HG03521 (cell line): ENCODE results near the gene KRT79.
A peak's percentile ranks its signal among the peaks of the same experiment; 100 is the strongest.
"Not testable (repeated sequence)": the region's sequence is repeated elsewhere in the genome, so short reads cannot be mapped to it uniquely, and the experiment has no call there.

Experiments
- ATAC-seq: cut with Tn5 transposase; IDR thresholded peaks from one replicate; pipeline ENCODE4 v1.9.1; 2021; ENCODE audit warnings: mild to moderate bottlenecking, moderate library complexity; ENCODE audit not compliant: unreplicated experiment

The KRT79 gene

DNA sequence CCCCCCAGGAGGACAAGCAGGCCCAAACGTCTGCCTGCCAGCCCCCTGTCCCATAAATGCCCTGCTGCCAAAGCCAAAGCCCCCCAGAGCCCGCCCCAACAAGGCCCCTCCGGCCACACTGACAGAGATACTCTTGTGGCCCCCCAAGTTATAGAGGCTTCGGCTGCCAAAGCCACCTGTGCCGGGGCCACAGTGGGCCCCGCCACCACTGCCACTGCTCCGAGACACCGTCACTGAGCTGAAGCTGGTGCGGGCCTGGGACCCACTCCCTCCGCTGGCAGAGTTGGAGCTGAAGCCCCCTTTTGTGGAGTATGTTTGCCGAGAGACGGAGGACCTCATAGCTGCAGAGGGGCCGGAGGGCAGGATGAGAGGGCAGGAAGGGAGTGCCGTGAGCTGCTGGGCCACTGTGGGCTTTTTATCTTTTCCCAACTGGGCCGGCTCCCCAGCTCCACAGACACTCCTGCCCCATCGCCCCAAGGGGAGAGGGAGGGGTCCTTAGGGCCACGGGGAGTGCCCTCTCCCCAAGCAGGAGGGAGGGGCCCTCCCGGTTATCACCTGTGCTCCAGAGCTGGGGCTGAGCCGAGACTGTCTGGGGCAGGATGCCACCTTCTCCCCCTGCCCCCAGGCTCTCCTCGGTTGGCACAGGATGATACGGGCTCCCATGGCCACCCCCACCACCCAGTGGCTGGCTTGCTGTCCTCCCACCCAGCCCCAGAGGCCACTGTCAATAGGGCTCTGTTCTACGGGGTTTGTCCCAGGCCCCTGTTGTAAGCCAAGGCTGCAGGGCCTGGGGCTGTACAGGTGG, at the start of gene KRT79:
Gene KRT79, minus strand, starts transcription at position 390 of the 805 bp plus-strand sequence. Its CDS starts 51 bp downstream, at position 339.
- no peak for ATAC-seq

DNA sequence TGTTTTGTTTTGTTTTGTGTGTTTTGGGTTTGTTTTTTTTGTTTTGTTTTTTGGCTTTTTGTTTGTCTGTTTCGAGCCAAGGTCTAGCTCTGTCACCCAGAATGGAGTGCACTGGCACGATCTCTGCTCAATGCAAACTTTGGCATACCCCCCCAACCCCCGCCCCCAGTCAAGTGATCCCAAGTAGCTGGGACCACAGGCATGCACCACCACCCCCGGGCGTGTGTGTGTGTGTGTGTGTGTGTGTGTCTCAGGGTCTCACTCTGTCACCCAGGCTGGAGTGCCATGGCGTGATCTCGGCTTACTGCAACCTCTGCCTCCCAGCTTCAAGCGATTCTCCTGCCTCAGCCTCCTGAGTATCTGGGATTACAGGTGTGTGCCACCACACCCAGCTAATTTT, 46.4 kb upstream of the KRT79 start:
- ATAC-seq, result not testable (repeated sequence)

DNA sequence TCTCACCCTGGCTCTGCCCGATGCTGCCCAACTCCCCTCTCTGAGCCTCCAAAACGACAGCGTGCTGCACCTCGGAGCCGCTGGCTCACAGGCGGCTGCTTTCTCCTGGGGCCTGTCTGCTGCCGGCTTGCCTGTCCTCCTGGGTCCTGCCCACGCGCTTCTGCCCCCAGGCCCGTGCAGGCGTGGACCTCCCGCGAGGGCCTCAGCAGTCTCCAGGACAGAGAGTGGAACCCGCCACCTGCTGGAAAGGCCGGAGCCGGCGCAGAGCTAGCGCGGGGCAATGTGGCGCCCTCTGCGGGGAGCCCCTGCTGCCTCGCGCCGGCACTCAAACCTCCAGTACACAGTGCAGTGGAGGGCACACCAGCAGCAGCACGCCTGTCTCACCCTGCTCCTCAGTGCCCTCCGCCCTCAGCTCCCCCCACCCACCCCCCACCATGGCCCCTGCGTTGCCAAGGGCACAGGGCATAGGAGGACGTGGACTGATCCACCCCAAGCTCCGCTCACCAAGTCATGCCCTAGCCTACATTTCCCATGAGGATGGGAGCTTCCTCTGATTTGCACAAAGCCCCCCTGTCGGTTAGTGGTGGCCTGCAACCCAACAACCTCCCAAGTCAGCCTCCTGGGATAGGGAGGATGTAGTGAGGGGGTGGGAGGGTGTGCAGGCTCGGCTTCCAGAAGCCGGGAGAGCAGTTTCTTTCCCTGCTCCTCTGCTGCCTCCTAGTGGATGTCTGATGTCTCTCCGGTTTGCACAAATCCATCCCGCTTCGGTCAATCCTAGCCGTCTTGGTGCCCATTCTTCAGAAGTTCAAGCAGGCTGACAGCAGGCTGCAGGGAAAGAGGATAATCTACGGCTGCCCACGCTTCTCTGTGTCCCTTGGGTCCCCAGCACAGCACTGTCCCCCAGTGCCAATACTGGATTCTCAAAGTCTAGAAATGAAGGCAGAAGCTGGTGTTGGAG, 45.6 kb upstream of the KRT79 start:
- peak; percentile 56 for ATAC-seq

- ATAC-seq, result no peak
Observed at GRCh38 chr12:52878507-52879393, 44.6 kb upstream of the KRT79 start.

GRCh38 chr12:52877242-52877641, 43.1 kb upstream of the KRT79 start:
- no peak for ATAC-seq

- ATAC-seq, result no peak
Observed at GRCh38 chr12:52876372-52876771, 42.3 kb upstream of the KRT79 start.

DNA sequence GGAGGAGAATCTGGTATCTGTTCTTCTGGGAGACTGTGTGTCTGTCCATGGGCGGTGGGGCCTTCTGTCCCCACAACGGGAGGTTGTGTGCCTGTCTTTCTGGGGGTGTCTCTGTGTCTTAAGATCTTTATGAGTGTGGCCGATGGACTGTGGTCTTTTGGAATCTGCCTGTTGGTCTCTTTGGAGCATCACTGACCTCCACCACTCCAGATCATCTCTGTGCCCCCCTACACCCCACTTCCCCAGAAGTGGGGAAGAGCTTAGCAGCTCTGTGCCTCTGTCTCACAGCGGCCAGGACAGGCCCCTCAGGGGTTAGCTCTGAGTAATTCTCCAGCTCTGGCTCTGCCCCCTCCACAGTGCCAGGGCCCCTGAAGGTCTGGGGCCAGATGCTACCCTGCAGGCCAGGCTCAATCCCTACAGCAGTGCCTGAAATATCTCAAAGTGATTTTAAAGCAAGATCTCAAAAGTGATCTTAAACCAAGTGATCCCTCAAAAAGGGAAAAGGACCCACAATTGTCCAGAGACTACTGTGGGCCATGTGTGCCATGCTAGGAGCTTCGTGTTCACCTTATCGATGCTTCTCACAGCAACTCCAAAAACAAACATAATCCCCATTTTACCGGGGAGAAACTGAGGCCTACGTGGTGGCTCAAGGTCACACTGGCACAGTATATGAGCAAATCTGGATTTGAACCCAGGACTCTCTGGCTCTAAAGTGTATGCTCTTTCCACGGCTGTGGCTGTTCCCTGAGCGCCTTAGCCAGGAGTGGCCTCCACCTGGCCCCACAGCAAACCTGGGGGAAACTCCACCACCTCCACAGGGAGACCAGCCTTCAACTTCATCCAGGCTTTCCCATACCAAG, 40.7 kb upstream of the KRT79 start:
- no peak for ATAC-seq

GRCh38 chr12:52873832-52874572, 39.9 kb upstream of the KRT79 start:
- ATAC-seq, result no peak

DNA sequence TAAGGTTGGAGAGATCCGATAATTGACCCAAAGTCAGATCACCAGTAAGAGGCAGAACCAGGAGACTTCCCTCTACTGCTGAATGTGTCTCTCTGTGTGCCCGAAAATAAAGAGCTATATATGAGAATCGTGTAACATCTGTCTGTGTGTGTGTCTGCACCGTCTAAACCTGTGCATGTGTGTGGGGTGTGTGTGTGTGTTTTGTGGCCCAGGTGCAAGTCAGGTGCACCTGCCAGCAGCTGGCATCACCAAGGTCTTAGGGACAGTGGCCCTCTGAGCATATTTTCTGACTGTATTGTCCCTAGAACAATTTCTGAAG, 39.4 kb upstream of the KRT79 start:
- ATAC-seq, result no peak

DNA sequence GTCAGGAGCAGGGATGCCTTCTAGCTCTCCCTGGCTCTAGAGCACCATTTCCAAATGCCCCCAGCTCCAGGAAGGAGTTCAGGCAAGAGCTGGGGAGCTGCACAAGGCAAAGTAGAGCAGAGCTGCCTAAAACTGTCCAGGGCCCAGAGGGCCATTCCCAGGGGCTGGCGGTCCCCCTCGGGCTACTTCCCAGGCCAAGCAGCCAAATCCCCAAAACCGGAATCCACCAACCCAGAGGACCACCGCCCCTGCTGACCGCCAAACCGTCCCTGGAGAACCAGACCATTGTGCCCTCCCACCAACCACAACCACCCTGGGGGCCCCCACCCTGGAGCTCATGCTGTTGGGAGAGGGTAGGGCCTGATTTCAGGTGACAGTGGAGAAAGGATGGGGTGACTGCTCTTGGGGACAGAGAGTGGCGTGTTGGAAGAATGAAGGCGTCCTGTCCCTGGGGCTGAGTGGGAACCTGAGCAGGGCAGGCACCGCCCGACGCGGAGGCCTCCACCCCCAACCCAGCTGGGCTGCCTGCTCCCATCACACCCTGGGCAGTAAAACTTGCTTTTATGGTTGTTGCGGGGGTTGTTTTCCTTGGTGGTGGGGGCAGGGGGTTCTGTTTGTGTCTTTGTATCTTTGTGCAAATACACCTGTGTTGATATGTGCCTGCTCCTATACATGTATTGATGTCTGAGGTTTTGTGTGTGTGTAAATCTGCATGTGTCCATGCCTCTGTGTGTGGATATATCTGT, 38.7 kb upstream of the KRT79 start:
- ATAC-seq, result no peak

- no peak for ATAC-seq
Observed at GRCh38 chr12:52871291-52872039, 37.4 kb upstream of the KRT79 start.

- ATAC-seq, result peak; percentile 55
Observed at GRCh38 chr12:52870361-52871290, 36.5 kb upstream of the KRT79 start.

DNA sequence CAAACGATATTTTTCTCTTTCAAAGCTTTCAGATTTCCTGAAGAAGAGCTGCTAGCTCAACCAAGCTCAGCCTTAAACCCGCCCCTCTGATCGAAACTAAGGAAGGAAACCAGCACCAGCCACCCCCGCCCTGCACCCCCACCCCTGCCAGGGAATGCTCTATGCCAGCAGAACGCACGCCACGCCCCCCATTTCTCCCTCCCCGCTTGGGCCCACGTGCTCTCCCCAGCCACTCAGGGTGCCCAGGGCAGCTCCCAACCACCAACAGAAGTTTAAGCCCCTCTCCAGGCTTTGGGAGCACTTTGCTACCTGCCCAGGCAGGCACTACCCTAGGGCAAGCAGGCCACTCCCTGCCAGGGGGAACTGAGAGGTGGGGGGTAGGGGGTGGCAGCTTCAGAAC, 33.5 kb upstream of the KRT79 start:
- ATAC-seq, result no peak

DNA sequence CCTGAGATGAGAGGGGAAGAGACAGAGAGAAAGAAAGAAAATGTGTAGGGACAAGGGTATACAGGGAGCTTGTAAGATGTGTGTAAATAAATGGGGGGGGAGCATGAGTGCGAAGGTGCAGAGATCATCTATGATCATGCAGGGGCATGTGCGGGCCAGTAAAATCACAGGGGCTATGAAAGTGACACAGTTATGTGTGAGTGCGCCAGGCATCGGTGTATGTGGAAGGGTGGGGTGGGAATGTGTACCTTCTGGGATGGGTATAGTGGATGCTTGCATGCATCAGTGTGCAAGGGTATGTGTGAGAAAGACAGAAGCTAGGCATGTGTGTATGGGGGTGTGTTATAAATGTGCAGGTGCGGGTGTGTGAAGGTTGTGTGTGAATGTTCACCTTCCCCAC, 33.0 kb upstream of the KRT79 start:
- ATAC-seq, result no peak

DNA sequence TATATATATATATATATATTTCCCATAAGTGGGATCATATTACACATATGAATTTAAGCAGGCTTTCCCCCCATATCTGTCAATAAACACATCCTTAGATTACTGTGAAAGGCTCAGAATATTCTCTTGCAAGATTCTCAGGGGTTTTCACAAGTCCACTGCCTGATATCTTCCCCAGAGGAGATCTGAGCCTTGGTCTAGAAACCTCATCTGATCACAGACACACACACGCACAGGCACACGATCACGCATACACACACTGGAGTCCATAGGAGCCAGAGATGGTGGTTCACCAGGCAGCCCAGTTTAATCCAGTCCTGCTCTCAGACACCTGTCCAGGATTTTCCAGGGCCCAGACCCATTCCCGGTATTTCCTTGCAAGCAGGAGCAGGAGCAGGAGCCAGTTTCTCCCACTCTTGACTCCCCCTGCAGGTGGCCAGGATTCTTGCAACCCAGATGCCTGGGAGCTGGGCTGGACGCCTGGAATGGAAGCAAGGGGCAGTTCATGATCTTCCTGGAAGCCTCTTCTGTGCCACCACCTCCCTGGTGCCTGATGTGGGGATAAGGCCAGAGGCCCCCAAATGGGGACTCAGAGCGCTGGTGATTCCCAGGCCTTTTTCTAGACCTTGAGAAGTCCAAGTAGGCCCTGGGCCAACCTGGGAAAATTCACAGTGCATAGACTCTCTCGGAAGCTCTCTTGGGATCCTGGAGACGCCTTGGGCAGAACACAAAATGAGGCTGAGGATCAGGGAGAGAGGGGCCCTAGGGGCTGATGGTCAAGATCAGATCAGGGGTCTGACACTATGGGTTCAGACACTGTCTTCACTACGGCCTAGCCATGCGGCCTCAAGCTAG, 31.2 kb upstream of the KRT79 start:
- no peak for ATAC-seq

GRCh38 chr12:52862023-52862422, 27.9 kb upstream of the KRT79 start:
- no peak for ATAC-seq
